GM23338 (cell line): Measurements from ENCODE around the gene UBXN10. TPM values are rescaled to one million over a fixed set of nuclear protein-coding genes. Genes with fewer than 3 reads are reported as not detected.

Experiments
- ATAC-seq: fragments of 200-7000 bp; cut with Tn5 transposase; 3 replicates; pipeline ENCODE4 v1.9.1; 2020
- DNase-seq: peaks from one replicate; pipeline ENCODE4 v3.0.0-alpha.2; 2015; ENCODE audit warnings: low spot score
- H2AFZ ChIP-seq: fragments of 200-600 bp; sonication (generic); 2 replicates; pipeline ENCODE4 v1.8.0; 2016; ENCODE audit warnings: antibody characterized with exemption, mild to moderate bottlenecking, moderate library complexity
- H3F3A ChIP-seq: fragments of 200-600 bp; sonication (generic); replicated peaks from 2 replicates; pipeline ENCODE4 v1.8.0; 2017; ENCODE audit warnings: antibody characterized with exemption, mixed run types, low read depth
- H3K27ac ChIP-seq: fragments of 200-600 bp; sonication (generic); 2 replicates; pipeline ENCODE4 v1.6.1; 2016; ENCODE audit warnings: low read depth
- H3K27me3 ChIP-seq: fragments of 200-600 bp; sonication (generic); 2 replicates; pipeline ENCODE4 v1.8.0; 2016; ENCODE audit warnings: mild to moderate bottlenecking, mixed run types, moderate library complexity; ENCODE audit not compliant: insufficient read depth
- H3K36me3 ChIP-seq: fragments of 200-600 bp; sonication (generic); 2 replicates; pipeline ENCODE4 v1.8.0; 2016; ENCODE audit warnings: mild to moderate bottlenecking; ENCODE audit not compliant: insufficient read depth
- H3K4me1 ChIP-seq: fragments of 200-600 bp; sonication (generic); 2 replicates; pipeline ENCODE4 v1.8.0; 2016; ENCODE audit warnings: mild to moderate bottlenecking, moderate library complexity; ENCODE audit not compliant: insufficient read depth
- H3K4me2 ChIP-seq: fragments of 200-600 bp; sonication (generic); 2 replicates; pipeline ENCODE4 v1.7.1; 2017; ENCODE audit warnings: mixed run types
- H3K4me3 ChIP-seq: fragments of 200-600 bp; sonication (generic); 2 replicates; pipeline ENCODE4 v1.6.1; 2016; ENCODE audit warnings: mixed run types
- H3K79me2 ChIP-seq: fragments of 200-600 bp; sonication (generic); replicated peaks from 2 replicates; pipeline ENCODE4 v1.8.0; 2017; ENCODE audit warnings: mild to moderate bottlenecking; ENCODE audit not compliant: insufficient read depth
- H3K9me2 ChIP-seq: fragments of 200-600 bp; sonication (generic); 2 replicates; pipeline ENCODE4 v1.8.0; 2017; ENCODE audit not compliant: insufficient read depth
- H4K20me1 ChIP-seq: fragments of 200-600 bp; sonication (generic); replicated peaks from 2 replicates; pipeline ENCODE4 v1.8.0; 2017; ENCODE audit warnings: mild to moderate bottlenecking; ENCODE audit not compliant: insufficient read depth
- H3K27ac Mint-ChIP-seq: 2 replicates; pipeline ENCODE4 v1.8.0; 2020; ENCODE audit warnings: inconsistent platforms, mild to moderate bottlenecking, moderate library complexity, mixed read lengths
- H3K27me3 Mint-ChIP-seq: 3 replicates; pipeline ENCODE4 v1.8.0; 2022; ENCODE audit warnings: low read depth, mild to moderate bottlenecking, moderate library complexity, mixed read lengths, inconsistent platforms; ENCODE audit not compliant: insufficient read depth, poor library complexity
- H3K36me3 Mint-ChIP-seq: 3 replicates; pipeline ENCODE4 v1.8.0; 2021; ENCODE audit warnings: low read depth, mild to moderate bottlenecking, inconsistent platforms, moderate library complexity, mixed read lengths
- H3K4me1 Mint-ChIP-seq: 3 replicates; pipeline ENCODE4 v1.8.0; 2020; ENCODE audit warnings: mild to moderate bottlenecking, inconsistent platforms, mixed read lengths
- H3K4me3 Mint-ChIP-seq: 3 replicates; pipeline ENCODE4 v1.8.0; 2021; ENCODE audit warnings: moderate library complexity, mild to moderate bottlenecking, inconsistent platforms, mixed read lengths
- H3K9me3 Mint-ChIP-seq: 3 replicates; pipeline ENCODE4 v1.8.0; 2020; ENCODE audit warnings: moderate library complexity, mild to moderate bottlenecking, inconsistent platforms, mixed read lengths
- CREB1 ChIP-seq: fragments of 250-450 bp; sonication (Bioruptor Pico); IDR thresholded peaks from 2 replicates; pipeline ENCODE4 v1.5.0; 2020; ENCODE audit warnings: low read depth, mild to moderate bottlenecking, moderate library complexity
- CTCF ChIP-seq, 2 experiments: fragments of 200-600 bp in 1 of 2; sonication (generic) in 1 of 2; conservative IDR thresholded peaks; 2 replicates each; pipeline versions ENCODE4 v1.5.1 to v1.6.1; 2016 to 2017; ENCODE audit warnings: antibody characterized with exemption in 2 of 2, low read depth in 2 of 2, mild to moderate bottlenecking in 2 of 2, moderate library complexity in 1 of 2
- EZH2phosphoT487 ChIP-seq: fragments of 200-600 bp; sonication (generic); IDR thresholded peaks from one replicate; pipeline ENCODE4 v1.8.1; 2018; ENCODE audit warnings: antibody characterized with exemption; ENCODE audit not compliant: unreplicated experiment
- ZNF114 ChIP-seq: fragments of 250-450 bp; sonication (Bioruptor Pico); IDR thresholded peaks from 2 replicates; pipeline ENCODE4 v1.5.0; 2020; ENCODE audit warnings: mild to moderate bottlenecking, moderate library complexity
- polyA plus RNA-seq: library from polyadenylated mRNA; unstranded; fragments of >200 nt; fragmentation: Nextera tagmentation; extraction: Ambion mirVana; gene quantifications from 2 replicates; pipeline ENCODE4 v1.2.1, GENCODE V29; 2016
- total RNA-seq: library from RNA; depleted of rRNA; stranded (reverse); fragments of >200 nt; shearing (Covaris generic); gene quantifications from 2 replicates; pipeline ENCODE4 v1.2.3, GENCODE V29; 2014
- TF ChIP-seq, protein P1 (sequence below): IDR thresholded peaks from 2 replicates; pipeline ENCODE4 v1.6.1; 2016; ENCODE audit warnings: antibody characterized with exemption
- TF ChIP-seq, protein P2 (sequence below): fragments of 250-450 bp; sonication (Bioruptor Pico); IDR thresholded peaks from 2 replicates; pipeline ENCODE4 v1.5.0; 2020; ENCODE audit warnings: mild to moderate bottlenecking, moderate library complexity

UBXN10 gene
- total and polyA plus RNA-seq, 2 experiments from 2014 or later: 0.27 to 0.69 TPM

GRCh38 chr1:20215716-20216115 lies 29.8 kb downstream of the UBXN10 start:
- DNase-seq (no peak), ATAC-seq (no peak)
- Histone ChIP-seq H3K9me2 (no peaks in the 10 kb centered on the region), H3K27ac (no peak overlapping the region), H4K20me1 (no peaks in the 10 kb centered on the region), H3K4me1 (peaks cover 12% of the 10 kb centered on the region), H3F3A (no peaks in the 10 kb centered on the region), H3K4me2 (no peak overlapping the region), H3K27me3 (no peaks in the 10 kb centered on the region), H3K4me3 (no peak overlapping the region), H3K79me2 (no peaks in the 10 kb centered on the region), H2AFZ (no peak overlapping the region), H3K36me3 (no peaks in the 10 kb centered on the region)
- H3K27me3 Mint-ChIP-seq: peaks cover 6% of the 10 kb centered on the region
- no peak overlapping the region for H3K27ac Mint-ChIP-seq
- H3K4me3 Mint-ChIP-seq: no peak overlapping the region
- peaks cover 10% of the 10 kb centered on the region for H3K4me1 Mint-ChIP-seq
- TF ChIP-seq EZH2phosphoT487: no peak
- no peak for TF ChIP-seq CTCF (conservative IDR thresholded peaks at IDR 0.05; ENCODE audit: low read depth in 2 of 2)
- TF ChIP-seq, protein P1, sequence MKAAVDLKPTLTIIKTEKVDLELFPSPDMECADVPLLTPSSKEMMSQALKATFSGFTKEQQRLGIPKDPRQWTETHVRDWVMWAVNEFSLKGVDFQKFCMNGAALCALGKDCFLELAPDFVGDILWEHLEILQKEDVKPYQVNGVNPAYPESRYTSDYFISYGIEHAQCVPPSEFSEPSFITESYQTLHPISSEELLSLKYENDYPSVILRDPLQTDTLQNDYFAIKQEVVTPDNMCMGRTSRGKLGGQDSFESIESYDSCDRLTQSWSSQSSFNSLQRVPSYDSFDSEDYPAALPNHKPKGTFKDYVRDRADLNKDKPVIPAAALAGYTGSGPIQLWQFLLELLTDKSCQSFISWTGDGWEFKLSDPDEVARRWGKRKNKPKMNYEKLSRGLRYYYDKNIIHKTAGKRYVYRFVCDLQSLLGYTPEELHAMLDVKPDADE: no peak
- TF ChIP-seq ZNF114: no peak
- no peak for TF ChIP-seq CREB1 (CRISPR knock-in tag)
- TF ChIP-seq, protein P2, sequence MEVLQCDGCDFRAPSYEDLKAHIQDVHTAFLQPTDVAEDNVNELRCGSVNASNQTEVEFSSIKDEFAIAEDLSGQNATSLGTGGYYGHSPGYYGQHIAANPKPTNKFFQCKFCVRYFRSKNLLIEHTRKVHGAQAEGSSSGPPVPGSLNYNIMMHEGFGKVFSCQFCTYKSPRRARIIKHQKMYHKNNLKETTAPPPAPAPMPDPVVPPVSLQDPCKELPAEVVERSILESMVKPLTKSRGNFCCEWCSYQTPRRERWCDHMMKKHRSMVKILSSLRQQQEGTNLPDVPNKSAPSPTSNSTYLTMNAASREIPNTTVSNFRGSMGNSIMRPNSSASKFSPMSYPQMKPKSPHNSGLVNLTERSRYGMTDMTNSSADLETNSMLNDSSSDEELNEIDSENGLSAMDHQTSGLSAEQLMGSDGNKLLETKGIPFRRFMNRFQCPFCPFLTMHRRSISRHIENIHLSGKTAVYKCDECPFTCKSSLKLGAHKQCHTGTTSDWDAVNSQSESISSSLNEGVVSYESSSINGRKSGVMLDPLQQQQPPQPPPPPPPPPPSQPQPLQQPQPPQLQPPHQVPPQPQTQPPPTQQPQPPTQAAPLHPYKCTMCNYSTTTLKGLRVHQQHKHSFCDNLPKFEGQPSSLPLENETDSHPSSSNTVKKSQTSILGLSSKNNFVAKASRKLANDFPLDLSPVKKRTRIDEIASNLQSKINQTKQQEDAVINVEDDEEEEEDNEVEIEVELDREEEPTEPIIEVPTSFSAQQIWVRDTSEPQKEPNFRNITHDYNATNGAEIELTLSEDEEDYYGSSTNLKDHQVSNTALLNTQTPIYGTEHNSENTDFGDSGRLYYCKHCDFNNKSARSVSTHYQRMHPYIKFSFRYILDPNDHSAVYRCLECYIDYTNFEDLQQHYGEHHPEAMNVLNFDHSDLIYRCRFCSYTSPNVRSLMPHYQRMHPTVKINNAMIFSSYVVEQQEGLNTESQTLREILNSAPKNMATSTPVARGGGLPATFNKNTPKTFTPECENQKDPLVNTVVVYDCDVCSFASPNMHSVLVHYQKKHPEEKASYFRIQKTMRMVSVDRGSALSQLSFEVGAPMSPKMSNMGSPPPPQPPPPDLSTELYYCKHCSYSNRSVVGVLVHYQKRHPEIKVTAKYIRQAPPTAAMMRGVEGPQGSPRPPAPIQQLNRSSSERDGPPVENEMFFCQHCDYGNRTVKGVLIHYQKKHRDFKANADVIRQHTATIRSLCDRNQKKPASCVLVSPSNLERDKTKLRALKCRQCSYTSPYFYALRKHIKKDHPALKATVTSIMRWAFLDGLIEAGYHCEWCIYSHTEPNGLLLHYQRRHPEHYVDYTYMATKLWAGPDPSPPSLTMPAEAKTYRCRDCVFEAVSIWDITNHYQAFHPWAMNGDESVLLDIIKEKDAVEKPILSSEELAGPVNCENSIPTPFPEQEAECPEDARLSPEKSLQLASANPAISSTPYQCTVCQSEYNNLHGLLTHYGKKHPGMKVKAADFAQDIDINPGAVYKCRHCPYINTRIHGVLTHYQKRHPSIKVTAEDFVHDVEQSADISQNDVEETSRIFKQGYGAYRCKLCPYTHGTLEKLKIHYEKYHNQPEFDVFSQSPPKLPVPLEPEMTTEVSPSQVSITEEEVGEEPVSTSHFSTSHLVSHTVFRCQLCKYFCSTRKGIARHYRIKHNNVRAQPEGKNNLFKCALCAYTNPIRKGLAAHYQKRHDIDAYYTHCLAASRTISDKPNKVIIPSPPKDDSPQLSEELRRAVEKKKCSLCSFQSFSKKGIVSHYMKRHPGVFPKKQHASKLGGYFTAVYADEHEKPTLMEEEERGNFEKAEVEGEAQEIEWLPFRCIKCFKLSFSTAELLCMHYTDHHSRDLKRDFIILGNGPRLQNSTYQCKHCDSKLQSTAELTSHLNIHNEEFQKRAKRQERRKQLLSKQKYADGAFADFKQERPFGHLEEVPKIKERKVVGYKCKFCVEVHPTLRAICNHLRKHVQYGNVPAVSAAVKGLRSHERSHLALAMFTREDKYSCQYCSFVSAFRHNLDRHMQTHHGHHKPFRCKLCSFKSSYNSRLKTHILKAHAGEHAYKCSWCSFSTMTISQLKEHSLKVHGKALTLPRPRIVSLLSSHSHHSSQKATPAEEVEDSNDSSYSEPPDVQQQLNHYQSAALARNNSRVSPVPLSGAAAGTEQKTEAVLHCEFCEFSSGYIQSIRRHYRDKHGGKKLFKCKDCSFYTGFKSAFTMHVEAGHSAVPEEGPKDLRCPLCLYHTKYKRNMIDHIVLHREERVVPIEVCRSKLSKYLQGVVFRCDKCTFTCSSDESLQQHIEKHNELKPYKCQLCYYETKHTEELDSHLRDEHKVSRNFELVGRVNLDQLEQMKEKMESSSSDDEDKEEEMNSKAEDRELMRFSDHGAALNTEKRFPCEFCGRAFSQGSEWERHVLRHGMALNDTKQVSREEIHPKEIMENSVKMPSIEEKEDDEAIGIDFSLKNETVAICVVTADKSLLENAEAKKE (CRISPR knock-in tag): no peak
- H3K9me3 Mint-ChIP-seq: peaks cover 4% of the 10 kb centered on the region; the same call in 2 of the 3 replicates
- peaks cover 2% of the 10 kb centered on the region; the same call in 1 of the 3 replicates for H3K36me3 Mint-ChIP-seq
